GM21619 (cell line): ENCODE measurements around the gene GRIK4.
A peak's percentile ranks its signal among the peaks of the same experiment; 100 is the strongest.

Experiments
- ATAC-seq: cut with Tn5 transposase; IDR thresholded peaks from one replicate; pipeline ENCODE4 v1.9.1; 2021; ENCODE audit not compliant: unreplicated experiment

GRIK4 gene

GRCh38 chr11:120827198-120827597 lies 315.6 kb downstream of the GRIK4 start:
- ATAC-seq, result no peak

GRCh38 chr11:120827820-120828219 lies 316.3 kb downstream of the GRIK4 start:
- no peak for ATAC-seq

- no peak for ATAC-seq
Measured at GRCh38 chr11:120828847-120829246, 317.3 kb downstream of the GRIK4 start.

DNA sequence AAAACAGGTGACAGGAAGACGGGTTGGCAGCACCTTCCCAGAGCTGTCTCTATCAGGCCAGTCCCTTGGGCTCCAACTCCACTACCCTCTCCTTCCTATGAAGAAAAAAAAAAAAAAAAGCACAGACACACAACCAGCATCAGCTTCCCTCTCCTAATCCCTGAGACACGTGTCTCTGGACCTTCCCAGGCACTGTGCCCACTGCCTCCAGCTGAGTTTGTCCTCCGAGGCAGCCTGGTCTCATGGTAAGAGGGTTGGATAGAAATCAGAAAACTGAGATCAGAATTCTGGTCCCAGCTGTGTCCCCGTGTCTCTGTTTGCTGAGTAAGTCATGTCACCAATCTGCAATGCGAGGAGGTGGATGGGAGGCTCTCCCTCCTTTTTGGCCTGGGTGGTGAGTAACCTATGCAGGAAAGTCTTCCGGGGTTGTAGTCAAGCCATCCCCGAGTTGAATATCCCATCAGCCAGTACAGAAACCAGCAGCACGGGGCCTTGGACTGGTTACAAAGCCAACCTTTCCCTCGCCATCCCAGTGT lies 318.6 kb downstream of the GRIK4 start:
- no peak for ATAC-seq

DNA sequence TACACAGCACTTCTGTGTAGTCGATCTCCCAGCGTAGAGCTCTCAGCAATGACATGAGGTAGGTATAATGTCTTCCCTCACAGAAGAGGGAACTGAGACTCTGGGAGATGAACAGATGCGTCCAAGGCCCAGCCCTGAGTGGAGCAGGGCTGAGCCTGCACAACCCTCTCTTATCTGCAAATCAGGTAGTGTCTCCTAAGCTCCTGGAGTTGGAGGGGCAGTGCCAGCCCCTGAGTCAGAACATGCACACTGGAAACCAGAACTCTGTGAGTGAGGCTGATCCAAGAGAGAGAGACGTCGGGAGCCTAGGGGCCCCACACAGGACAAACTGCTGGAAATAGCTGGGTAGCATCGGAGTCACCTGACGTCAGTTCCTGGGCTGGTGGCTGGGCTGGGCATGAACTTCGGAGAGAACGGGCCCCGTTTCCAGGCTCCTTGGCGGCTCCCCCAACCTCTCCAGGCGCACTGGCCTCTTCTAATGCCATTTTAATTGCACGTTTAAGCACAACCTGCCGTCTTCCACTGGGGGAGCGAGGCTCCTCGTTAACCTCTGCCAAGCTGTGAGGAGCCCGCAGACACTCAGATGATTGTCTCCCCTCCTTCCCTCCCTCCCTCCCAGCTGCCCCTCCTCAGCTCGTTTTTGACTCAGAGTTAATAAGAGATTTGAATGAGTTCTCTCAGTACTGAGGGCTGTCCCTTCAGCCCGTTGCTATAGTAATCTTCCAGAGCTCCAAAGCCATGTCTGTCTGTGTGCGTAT lies 321.1 kb downstream of the GRIK4 start:
- no peak for ATAC-seq

DNA sequence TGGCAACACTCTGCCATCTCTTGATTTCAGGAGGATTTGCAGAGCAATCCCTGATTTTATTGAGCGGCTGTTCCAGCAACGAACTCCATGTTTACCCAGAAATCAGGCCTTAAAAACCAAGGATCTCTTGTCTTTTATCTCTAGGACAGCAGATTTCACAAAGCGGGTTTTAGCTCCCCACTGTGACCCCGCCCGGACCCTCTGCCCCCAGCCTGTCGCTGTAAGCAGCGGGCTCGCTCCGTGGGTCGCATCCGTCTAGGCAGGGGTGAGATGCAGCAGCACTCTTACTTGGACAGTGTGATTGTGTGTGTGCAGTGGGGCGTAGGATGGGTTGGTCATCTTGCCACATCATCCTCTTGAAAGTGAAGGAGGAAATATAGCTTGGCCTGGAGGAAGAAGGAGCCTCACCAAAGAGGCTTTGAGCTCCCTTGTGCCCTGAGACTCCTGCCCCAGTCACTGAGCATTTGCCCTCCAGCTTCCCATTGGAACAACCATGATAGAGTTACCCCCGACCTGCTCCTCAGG lies 323.2 kb downstream of the GRIK4 start:
- no peak for ATAC-seq

GRCh38 chr11:120835601-120836228 lies 324.2 kb downstream of the GRIK4 start:
- peak; percentile 94 for ATAC-seq

DNA sequence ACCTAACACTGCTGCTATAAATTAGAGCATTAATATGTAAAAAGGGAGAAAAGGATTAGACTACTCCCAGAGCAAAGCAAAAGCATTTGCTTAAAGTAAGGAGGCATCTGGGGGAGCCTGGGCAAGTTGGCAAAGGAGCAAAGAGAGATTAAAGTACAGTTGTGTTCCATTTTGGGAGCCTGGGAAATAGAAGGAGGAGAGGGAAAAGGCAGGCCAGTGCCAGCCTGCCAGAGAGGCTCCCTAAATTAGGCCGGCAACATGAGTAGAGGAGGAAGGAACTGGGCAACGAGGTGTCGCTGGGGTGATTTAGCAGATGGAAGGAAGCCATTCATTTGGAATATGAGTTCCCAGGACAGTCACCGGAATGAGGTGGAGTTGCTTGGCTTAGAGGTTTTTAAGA lies 326.1 kb downstream of the GRIK4 start:
- ATAC-seq, result no peak

DNA sequence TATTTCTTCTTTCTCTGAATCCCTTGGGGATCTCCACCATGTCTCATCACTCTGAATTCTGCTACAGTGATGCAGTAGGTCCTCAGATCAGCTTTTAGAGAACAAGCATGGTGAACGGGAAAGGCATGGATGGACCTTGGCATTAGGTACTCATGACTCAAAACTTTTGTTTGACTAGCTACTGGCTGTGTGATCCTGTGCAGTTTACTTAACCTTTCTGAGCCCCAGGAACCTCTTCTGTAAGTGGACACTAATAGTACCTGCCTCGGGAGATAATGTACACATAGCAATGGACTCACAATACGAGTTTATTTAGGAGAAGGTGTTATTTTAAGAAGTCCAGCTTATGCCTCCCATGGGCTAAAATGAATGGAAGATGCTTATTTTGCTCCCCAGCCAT lies 327.7 kb downstream of the GRIK4 start:
- ATAC-seq, result no peak

DNA sequence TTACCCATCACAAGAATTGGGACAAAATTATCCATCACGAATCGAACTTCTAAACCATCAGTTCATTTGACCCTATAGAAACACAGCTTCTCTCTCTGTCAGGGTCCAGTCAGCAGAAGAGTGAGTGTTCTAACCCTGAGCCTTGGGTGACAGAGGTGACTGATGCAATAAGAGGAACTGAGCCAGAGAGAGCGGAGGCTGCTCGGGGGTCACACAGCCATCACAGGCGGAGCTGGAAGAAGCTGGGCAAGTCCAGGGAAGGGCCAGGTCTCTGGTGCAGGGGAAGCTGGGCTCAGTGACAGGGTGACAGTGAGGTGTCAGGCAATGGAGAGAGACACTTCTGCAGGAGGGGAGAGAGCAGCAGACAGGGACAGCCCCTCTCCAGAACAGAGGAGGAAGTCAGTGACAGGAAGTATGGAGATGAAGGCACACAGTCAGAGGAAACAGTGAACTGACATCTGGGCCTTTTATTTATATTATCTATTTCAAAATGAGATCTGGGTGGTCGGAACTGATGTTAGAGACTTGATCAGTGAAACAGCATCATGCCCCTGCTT lies 328.4 kb downstream of the GRIK4 start:
- ATAC-seq, result no peak

DNA sequence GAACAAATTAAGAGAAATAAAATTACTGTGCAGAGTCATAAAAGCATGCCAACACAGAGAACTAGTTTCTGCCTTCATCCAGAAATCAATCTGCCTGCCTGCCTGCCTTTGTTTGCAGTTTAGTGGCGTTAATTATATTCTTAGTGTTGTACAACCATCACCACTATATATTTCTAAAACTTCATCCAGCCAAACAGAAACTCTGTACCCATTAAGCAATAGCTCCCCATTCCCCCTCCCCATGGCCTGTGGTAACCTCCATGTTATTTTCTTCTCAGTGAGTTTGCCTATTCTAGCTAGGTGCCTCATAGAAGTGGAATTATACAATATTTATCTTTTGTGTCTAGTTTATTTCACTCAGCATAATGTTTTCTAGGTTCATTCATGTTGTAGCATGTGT lies 329.1 kb downstream of the GRIK4 start:
- no peak for ATAC-seq

DNA sequence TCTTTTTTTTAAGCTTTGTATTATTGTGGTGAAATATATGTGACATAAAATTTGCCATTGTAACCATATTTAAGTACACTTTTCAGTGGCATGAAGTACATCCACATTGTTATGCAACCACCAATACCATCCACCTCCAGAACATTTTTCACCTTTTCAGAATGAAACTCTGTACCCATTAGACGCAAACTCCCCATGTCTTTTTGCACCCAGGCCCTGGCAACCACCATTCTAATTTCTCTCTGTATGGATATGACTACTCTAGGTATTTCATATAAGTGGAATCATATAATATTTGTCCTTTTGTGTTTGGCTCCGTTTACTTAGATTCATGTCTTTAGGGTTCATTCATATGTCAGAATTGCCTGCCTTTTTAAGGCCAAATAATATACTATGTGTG lies 329.5 kb downstream of the GRIK4 start:
- no peak for ATAC-seq

DNA sequence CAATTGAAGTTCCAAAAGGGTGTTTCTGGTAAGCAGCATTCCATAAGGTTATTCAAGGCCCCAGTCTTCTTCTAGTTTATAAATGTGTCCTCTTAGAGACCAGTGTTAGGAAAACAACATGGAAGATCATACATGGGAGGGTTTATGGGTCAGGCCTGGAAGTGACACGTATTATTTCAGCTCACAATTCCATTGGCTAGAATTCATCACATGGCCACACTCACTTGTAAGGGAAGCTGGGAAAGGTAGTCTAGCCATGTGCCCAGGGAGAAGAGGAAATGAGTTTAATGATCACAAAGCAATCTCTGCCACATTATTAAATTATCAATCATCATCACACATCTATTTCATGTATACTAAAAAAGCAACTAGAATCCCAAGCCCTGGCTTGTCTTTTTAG lies 330.6 kb downstream of the GRIK4 start:
- no peak for ATAC-seq

DNA sequence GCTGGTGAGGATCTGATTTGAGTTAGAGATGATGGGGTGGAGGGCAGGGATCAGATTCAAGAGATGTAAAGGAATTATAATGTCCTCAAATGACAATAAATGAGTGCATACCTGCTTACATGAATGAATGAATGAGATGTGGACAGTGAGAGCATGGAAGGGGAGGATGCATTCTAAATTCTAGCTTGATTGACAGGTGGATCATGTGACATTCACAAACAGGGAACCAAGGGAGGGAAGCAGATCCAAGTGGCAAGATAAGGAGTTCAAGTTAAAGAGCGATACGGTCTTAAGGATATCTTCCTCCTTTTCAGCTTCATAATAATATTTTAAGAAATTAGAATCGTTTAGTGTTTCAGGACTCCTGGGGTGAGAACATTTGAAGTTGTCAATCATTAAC lies 341.9 kb downstream of the GRIK4 start:
- ATAC-seq, result no peak

- no peak for ATAC-seq
Measured at GRCh38 chr11:120854988-120855387, 343.4 kb downstream of the GRIK4 start.

- ATAC-seq, result no peak
Measured at GRCh38 chr11:120857508-120857907, 346.0 kb downstream of the GRIK4 start.

- ATAC-seq, result no peak
Measured at GRCh38 chr11:120858740-120859139, 347.2 kb downstream of the GRIK4 start.

- ATAC-seq, result no peak
Measured at GRCh38 chr11:120859552-120860295, 348.2 kb downstream of the GRIK4 start.

DNA sequence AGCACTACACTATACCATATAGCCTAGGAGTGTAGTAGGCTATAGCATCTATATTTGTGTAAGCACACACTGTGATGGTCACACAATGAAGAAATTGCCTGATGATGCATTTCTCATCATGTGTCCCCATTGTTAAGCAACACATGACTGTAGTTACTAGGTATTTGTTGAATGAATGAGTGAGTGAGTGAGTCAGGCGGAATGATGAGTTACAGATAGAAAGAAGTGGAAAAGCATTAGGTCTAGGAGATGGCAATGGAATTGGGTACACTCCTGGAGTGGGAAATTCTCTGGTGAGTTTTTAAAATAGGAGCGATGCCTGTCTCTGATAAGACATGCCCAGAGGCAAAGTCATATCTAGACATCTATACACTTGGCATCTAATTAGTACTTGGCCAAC lies 351.8 kb downstream of the GRIK4 start:
- ATAC-seq, result no peak

GRCh38 chr11:120867024-120867423 lies 355.5 kb downstream of the GRIK4 start:
- ATAC-seq, result no peak

DNA sequence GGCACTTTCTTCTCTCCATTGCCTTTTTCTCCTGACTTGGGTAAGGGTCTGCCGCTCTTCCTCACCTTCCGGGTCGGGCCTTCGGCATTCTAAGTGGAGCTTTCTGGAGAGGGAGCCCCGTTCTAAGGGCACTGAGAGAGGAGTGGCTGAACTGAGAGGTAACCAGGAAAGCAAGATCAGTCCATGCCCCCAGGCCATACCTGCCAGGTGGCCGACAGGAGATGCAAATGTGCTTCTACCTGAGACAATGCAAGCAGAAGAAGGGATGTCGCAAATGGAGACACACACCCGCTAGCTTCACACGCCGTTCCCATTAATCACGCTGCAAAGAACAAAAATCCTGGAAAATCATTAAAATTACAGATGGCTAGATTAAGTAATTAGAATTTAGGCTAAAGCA lies 356.0 kb downstream of the GRIK4 start:
- no peak for ATAC-seq
